NCI-H1417 (cell line): ENCODE measurements around the gene RNF212B.
"Not testable (repeated sequence)": the region's sequence is repeated elsewhere in the genome, so short reads cannot be mapped to it uniquely, and the experiment has no call there.

ENCODE experiments used
- DNase-seq, 3 experiments: peaks; one replicate each; lab custom pipeline; 2025; lab: John Stamatoyannopoulos, UW

Gene RNF212B

GRCh38 chr14:23242076-23242475 lies 4.3 kb downstream of the RNF212B start:
- DNase-seq = no peak

DNA sequence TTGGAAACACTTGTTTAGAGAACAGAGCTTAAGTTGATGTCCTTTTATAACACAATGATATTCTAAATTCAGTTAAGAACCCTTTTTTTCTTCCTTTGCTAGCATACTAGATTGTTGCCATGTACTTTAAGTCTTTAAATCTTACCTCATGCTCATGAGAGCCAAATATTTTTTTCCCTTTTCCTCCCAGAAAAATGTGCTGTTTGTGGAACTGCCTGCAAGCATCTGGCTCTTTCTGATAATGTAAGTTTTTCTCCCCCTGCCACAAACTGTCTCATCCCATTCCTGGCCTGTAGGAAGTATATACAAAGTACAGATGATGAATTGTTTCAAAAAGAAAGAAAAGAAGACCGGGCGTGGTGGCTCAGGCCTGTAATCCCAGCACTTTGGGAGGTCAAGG lies 5.3 kb downstream of the RNF212B start:
- DNase-seq = no peak

- DNase-seq = peak in 1 of 3 experiments; percentile 21
Observed at GRCh38 chr14:23245282-23245681, 7.5 kb downstream of the RNF212B start.

DNA sequence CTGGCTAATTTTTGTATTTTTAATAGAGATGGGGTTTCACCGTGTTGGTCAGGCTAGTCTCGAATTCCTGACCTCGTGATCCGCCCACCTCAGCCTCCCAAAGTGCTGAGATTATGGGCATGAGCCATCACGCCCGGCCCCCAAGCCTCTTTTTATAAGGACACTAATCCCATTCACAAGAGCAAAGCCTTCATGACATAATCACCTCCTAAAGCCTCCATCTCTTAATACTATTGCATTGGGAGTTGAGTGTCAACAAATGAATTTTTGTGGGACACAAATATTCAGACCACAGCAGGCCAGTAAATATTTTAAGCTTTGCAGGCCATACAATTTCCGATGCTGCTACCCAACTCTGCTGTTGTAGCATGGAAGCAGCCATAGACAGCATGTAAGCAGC lies 10.9 kb downstream of the RNF212B start:
- DNase-seq = no peak

DNA sequence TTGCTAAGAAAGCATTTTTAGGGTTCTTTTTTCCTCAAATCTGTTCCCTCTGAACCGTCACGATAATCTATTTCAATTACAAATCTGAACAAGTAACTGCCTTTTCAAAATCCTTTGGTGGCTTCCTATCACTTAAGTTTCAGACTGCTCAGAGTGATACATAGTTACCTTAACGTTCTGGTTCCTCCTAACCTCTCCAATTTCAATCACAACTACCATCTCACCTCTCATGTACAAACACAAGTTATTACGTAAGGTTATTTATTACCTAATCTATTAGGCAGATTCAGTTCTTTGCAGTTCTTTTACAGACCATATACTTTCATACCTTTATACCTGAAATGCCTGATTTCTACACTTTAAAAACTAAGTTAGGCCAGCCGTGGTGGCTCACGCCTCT lies 12.1 kb downstream of the RNF212B start:
- no peak for DNase-seq

- no peak for DNase-seq
Observed at GRCh38 chr14:23252006-23252405, 14.3 kb downstream of the RNF212B start.

DNA sequence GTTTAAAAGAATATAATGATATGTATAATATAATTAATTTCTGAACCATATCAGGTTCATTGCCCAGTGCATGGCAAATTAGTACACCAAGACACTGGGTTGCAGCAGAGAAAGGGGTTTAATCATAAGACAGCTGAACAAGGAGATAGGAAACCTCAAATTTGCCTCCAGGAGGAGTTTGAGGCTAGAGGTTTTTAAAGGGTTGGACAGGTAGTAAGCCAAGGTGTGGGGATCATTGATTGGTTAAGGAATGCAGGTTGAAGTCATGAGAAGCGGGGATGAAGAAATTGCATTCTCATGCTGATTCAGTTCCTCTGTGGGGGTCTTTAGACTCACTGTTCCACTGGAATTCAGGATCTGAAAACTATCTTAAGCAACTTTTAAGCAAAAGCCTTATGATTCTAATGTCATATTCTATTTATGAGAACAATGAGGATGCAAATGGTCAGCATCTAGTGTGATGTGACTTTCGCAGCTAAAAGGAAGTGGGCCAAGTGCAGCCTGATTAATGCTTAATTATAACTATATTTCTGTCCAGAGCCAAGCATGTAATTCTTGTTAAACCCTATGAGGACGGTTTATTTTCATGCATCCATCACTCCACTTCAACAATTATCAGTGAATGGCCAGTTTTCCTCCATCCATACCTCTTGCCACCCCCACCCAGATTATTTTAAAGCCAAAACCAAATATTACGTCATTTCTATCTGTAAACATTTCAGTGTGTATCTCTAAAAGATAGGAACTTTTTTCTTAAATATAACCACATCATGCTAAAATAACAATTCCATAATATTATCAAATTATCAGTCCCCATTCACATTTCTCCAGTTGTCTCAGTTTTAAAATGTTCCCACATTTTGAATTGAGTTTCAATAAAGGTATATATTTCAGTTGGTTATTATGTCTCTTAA lies 14.9 kb downstream of the RNF212B start:
- no peak for DNase-seq

GRCh38 chr14:23258256-23258655 lies 20.5 kb downstream of the RNF212B start:
- no peak for DNase-seq

- DNase-seq = no peak
Observed at GRCh38 chr14:23259426-23259825, 21.7 kb downstream of the RNF212B start.

DNA sequence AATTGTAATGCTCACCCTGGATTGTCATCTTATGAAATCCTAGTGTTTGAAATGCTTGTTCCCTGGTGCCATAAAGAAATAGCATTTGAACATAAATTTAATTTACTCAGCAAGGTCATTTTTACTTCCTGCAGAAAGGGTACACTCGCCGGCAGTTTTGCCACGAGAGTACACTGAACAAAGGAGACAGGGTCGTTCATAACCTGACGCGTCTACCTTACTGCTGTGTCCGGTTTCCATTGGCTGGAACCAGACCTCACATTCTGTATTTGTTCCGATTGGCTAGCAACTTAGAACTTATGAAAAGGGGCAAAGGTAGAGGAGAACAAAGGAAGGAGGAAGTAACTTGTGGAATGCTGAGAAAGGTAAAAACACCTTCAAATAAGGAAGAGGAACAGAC lies 23.1 kb downstream of the RNF212B start:
- DNase-seq = not testable (repeated sequence)

DNA sequence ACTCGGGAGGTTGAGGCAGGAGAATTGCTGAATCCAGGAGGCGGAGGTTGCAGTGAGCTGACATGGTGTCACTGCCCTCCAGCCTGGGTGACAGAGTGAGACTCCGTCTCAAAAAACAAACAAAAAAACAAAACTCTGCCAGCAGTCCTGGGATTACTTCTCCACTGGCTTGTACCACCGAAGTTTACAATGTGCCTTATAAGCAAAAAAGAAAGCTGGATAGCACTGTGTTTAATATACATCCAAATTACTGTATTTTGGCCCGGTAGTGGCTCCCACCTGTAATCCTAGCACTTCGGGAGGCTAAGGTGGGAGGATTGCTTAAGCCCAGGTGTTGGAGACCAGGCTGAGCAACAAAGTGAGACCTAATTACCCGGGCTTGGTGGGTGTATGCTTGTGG lies 31.5 kb downstream of the RNF212B start:
- DNase-seq = no peak

GRCh38 chr14:23275412-23275811 lies 37.7 kb downstream of the RNF212B start:
- no peak for DNase-seq

DNA sequence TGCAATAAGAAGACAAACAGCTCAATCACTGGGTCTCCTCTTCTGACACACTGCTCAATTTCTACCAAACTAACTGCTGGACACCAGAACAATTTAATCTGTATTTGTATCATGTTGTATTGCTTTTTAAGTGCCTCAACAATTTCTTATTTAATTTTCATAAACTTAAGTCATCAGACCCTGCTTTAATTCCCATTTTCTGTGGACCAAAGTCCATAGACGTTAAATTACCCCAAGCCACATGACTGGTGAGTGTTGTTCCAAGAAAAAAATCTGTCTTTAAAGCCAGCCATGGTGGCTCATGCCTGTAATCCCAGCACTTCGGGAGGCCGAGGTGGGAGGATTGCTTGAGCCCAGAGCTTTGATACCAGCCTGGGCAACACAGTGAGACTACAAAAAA lies 39.5 kb downstream of the RNF212B start:
- DNase-seq = no peak

DNA sequence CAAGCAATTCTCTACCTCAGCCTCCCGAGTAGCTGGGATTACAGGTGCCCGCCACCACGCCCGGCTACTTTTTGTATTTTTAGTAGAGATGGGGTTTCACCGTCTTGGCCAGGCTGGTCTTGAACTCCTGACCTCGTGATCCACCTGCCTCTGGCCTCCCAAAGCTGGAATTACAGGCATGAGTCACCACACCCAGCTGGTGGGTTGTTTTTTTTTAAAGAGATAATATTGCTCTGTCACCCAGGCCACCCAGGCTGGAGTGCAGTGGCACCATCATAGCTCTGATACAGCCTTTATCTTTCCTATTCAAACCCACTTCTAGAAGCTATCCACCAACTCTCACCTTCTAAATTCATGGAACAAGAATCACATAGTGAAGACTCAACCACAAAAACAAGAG lies 40.2 kb downstream of the RNF212B start:
- not testable (repeated sequence) for DNase-seq

DNA sequence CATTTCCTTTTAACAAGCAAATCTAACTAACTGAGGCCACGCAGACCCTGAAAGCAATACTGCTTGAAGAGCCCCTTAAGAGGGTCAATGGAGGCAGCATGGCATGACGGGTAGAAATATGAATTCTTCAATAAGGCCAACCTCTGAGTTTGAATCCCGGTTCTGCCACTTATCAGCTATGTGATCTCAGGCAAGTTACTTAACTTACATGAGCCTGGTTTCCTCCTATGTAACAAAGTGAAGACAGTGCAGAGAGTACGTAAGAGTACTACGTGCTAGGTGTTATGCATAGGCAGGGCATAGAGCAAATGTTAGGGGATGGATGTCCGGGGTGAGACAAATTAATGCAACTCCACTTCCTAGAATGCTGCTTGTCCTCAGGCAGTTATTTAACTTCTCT lies 43.5 kb downstream of the RNF212B start:
- peak in 1 of 3 experiments; percentile 19 for DNase-seq

DNA sequence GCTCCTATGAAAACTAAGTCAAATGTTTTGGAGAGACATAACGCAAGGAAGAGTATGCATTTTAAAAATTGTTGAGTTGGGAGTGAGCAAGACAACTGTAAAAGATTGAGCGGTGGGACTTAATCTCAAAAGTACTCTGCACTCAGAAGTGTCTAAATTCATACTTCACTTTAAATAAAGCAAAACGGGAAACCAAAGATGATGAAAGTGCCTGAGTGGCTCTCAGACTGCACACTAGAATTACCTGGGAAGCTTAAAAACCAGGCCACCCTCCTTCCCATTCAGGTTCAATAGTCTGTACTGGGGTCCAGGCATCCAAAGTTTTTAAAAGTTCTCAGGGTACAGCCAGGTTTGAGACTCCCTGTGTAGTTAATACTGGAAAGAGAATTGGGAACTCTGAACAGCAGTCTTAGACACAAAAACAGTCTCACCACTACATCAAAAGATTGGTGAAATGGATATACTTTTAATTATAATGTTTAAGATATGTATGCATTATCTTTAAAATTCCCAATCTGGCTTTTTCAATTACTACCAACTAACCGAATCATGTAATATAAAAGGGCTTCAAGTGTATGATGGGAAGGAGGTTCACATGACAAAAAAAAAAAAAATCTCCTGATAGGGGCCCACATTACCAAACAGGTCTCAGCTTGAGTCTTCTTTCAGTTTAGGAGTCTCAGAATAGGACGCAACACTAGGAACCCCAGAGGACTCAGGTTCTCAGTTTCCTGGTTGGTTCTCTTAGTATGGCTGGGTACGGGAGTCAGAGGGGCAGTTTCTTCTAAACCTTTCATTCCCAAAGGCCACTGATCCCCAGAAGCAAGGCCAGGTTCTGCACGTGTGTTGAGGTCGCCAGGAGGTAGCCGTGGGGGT lies 47.2 kb downstream of the RNF212B start:
- no peak for DNase-seq

- no peak for DNase-seq
Observed at GRCh38 chr14:23285530-23286019, 47.8 kb downstream of the RNF212B start.

- DNase-seq = peak; percentile 98 to 99 (median 99)
Observed at GRCh38 chr14:23286020-23286901, 48.5 kb downstream of the RNF212B start, which contains the start of gene HOMEZ. HOMEZ (minus strand) TSS chr14:23286132; CDS start chr14:23285952, 180 bp downstream.

DNA sequence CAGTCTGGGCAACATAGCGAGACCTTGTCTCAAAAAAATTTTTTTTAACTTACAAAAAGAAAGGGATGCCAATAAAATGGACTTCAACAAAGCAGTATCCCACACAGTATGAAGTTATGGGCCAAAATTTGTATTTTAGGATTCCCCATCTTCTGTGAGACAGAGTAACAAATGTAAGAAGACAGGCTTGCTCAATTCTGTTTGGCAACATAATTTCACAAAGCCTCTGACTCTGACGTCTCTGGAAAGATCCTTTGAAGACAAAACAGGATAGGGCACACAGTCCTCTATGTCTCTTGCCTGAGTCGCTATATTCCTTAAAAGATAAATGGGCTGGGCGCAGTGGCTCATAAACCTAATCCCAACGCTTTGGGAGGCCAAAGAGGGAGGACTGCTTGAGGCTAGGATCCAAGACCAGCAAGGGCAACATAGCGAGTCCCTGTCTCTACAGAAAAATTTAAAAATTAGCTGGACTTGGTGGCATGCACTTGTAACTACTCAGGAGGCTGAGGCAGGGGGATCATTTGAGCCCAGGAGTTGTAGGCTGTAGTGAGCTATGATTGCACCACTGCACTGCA lies 49.3 kb downstream of the RNF212B start:
- no peak for DNase-seq

DNA sequence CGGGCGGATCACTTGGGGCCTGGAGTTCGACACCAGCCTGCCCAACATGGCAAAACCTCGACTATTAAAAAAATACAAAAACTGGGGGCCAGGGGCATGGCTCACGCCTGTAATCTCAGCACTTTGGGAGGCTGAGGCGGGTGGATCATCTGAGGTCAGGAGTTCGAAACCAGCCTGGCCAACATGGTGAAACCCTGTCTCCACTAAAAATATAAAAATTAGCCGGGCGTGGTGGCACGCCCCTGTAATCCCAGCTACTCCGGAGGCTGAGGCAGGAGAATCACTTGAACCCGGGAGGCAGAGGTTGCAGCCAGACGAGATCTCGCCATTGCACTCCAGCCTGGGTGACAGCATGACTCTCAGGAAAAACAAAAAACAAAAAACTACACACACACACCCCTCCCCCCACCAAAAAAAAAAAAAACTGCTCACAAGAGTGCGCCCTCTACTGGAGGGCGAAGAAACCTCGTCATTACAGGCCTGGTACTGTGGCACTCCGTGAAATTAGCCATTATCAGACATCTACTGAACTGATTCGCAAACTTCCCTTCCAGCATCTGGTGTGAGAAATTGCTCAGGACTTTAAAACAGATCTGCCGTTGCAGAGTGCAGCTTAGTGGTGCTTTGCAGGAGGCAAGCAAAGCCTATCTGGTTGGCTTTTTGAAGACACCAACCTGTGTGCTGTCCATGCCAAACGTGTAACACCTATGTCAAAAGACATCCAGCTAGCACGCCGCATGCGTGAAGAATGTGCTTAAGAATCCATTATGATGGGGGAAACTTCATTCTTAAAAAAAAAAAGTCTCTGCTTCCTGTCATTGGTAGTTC lies 57.2 kb downstream of the RNF212B start:
- DNase-seq = peak; percentile 56 to 72 (median 65)
